ENCODE measurements around the gene SPOPL.
"Not testable (repeated sequence)": the region's sequence is repeated elsewhere in the genome, so short reads cannot be mapped to it uniquely, and the experiment has no call there.

SPOPL gene

DNA sequence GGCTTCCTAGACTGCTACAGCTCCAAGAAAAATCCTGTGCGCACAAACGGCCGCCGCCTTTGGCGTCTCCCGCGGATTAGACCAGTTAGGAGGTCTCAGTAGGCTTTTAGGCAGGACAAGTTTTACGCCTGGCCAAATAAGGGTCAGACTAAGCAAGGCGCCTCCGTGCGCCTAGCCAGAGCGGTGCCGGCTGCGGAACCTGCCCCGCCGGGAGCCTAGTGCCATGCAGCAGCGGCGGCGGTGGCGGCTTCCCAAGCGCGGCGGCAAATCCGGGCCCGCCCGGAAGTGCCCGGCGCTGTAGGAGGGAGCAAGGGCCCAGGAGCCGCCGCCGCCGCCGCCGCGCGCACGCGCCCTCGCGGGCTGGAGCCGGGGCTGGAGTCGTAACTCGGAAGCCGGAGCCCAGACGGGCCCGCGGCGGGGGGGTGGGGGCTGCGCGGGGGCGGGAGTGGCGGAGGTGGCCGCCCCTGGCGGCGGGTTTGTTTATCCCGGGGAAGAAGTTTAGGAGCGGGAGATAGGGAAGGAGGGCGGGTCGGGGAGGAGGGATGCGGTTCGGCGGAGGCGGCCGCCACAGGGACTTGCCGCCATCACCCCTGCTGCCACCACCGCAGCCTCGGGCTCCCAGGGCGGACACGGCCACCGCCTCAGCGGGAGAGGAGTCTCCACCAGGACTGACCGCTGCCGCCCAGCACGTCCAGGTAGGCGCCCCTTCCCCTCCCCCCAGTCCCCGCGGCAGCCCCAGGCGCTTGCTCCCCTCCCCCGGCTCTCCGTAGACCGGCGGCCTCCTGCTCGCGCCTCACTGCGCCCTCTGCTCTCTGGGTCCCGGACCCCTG lies at the start of gene SPOPL:
TSS of gene SPOPL (plus strand) at position 346 of the 830 bp plus-strand sequence. CDS start 48,447 bp downstream, outside the sequence.
- peak; percentile 96 for DNase-seq

DNA sequence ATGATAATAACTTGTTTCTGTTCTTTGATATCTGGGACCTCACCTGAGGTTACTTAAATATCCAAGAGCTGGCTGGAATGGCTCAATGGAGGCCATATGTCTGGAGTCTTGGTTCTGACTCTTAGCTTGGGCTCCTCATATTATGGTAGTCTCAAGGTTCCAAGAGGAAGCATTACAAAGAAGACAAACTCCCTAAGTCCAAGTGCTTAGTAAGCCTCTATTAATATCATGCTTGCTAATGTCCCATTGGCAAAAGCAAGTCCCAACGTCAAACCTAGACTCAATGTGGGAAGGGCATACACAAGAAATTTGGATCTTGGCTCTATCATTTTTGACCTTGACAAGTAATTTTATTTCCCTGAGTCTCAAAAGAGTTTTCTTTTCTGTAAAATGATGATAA lies 49.2 kb upstream of the SPOPL start:
- no peak for DNase-seq

DNA sequence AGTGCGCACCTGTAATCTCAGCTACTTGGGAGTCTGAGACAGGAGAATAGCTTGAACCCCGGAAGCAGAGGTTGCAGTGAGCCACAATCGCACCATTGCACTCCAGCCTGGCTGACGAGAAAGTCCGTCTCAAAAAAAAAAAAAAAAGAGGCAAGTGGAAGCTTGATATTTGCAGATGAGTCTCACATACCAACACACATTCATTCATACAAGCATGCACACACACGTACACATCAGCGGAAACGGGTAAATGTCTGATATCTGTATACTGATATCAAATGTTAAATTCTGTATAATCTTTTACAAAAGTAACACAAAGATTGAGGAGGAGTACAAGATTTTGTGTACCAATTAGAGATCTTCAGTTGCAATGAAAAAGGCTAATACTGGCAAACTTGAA lies 47.8 kb upstream of the SPOPL start:
- no peak for DNase-seq

DNA sequence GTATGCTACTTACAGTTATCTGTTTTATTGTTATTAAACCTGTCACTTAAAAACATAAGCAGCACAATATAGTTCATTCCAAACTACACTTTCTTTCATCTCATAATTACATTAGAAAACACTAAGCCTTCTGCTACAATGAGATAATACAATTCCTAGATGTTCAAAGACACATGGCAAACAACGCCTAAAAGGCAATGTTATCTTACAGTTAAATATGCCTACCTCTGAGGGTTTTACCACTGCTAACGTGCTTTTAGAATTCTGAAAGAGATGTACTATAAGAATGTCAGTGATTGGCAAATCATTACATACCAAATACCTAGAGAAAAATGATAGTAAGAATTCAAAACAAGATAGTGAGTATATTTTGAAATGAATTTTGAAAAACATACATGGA lies 46.8 kb upstream of the SPOPL start:
- DNase-seq = no peak

DNA sequence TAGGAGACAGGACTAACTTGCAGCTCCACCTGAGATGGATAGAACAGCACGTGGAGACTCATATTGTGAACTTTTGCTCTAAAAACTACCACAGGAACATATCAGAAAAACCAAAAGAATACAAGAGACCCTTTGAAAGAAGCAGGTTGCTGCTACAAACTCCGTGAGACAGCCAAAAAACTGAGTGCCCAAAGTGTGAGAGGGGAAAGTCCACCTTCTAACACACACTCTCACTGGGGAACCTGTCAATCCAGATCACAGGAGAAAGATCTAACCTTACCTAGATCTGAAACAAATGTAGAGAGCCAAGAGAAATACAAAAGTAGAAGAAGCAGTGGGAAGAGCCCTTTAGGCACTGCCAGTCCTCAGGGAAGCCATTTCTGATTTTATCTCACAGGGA lies 46.3 kb upstream of the SPOPL start:
- no peak for DNase-seq

DNA sequence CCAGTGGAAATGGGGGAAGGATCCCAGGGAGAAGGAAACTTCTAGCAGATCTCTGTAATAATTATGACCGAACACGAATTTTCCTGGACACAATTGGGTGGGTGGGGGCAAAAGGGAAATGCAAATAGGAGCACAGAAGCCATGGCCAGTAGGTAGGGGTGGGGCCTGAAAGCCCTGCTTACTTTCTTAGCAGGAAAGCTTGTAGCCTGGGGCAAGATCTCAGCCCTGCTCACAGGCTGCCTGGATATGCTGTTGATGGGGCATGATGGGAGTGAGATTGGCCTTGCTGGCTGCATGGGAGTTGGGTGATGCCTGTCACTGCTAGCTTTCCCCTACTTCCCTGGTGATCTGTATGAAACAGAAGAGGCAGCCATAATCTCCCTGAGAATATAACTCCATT lies 45.9 kb upstream of the SPOPL start:
- DNase-seq = no peak

DNA sequence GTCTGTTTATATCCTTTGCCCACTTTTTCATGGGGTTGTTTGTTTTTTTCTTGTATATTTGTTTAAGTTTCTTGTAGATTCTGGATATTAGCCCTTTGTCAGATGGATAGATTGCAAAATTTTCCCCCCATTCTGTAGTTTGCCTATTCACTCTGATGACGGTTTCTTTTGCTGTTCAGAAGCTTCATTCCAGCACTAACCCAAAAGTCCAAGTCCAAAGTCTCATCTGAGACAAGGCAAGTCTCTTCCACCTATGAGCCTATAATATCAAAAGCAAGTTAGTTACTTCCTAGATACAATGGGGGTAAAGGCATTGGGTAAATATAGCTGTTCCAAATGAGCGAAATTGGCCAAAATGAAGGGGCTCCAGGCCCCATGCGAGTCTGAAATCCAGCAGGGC lies 38.9 kb upstream of the SPOPL start:
- DNase-seq = not testable (repeated sequence)

DNA sequence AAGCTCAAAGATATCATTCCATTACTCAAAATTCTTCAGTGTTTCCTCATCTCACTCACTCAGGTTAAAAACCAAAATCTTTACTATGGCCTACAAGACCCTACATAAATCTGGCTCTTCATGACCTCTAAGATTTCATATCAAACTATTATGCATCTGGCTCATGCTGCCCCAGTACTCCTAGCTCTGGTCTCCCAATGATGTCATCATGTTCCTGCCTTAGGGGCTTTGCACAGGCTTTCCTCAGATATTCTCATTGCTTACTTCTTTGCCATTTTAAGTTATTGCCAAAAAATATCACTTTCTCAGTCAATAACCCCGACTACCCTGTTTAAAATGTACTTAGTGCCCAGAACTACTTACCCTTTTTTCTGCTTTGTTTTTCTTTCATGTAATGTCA lies 33.0 kb upstream of the SPOPL start:
- DNase-seq = no peak

DNA sequence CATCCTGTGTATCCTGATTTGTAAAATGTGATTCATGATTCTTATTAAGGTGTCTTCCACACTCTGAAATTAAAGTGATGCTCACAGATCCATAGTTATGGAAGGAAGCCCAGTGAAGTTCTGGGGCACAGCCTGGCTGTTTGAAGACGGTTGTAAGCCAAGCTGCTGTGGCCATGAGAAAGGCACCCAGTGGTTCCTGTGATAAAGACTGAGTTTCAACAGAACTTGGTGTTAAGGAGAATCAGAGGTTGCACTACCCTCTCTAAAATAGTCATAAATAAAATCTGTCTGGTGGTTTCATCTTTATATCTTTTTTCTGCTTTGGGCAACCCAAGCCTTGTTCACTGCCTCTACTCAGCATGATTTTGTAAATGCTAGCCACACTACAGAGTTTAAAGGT lies 32.2 kb upstream of the SPOPL start:
- no peak for DNase-seq

DNA sequence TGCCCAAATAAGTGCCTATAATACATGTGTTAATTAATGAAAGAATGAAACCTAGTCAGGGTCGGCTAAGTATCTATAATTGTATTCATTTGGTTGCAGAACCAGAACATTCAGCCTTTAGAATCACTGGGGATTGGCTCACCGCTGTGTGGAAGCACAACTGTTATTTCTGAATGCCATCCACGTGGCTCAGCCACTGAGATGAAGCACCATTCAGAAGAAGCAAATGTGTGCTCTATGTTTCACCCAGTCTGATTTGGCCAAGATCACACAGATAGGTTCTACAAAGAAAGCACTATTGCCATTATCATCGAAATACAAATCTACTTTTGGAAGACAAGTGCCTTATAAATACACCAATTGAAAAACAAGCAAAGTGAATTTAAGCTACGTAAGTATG lies 30.6 kb upstream of the SPOPL start:
- no peak for DNase-seq

DNA sequence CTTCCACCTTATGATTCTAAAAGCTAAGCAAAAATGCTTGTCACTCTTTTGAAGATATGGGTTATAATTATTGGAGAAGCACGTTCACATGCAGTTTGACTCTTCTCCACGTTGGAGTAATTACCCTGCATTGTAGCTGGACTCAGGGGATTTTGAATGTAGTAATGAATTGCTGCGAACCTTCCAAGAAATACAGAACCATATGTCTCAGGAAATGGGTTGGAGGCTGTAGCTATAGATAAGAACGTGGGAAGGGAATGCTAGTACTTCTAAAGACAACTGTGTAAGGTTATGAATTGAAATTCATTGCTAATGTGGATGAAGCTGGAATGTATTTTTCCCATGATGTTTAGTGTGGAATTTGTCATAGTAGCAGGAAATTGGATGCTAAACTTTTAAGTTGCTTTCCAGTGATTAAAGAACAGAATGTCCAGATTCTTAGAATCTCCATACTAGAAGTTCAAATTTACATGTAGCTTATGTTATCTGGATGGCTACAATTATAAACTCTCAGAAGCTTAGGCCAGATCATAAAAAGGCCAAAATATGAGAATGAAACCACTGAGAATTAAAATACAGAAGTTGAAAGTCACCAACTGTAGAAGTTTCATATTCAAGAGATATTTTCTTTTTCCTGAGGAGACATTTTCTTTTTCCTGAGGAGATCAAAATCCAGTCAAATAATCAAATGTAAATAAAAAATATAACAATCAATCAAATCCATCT lies 27.3 kb upstream of the SPOPL start:
- no peak for DNase-seq

DNA sequence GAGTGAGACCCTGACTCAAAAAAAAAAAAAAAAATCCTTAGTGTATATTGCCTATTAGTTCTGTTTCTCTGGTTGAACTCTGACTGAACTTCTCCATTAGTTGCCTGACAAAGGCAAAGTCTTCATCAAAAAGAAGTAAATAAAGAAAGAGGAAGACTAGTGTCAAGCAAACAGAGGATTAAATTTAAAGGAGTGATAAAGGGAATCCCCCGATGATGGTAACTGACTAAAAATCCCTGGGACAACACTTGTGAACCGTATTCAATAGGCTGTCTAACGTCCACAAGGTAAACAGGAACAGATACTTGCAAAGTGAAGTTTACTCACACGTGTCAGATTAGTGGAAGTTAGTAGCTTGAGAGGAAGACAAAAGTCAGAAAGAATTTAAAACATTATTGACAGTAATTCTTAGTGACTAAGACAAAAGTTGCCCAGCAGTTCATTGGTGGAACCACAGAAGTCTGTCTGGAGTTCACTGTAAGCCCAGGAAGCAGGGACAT lies 26.2 kb upstream of the SPOPL start:
- DNase-seq = no peak

DNA sequence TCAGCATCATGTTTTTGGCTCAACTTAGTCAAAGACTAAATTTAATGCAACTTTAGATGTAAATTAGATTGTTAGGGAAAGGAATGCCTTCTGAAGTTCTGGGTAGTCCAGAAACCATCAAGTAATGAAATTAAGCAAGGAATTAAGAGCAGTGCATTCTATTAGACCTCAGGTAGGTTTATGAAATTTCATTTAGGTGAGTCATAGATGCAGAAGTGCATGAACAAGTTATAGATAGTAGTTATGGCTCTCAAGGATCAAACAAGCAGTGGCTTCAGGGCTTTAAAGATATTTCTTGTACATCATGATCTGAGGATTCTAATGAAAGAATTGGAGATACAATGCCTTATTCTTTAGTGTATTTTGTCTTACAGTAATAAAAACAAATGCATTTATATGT lies 25.4 kb upstream of the SPOPL start:
- no peak for DNase-seq

DNA sequence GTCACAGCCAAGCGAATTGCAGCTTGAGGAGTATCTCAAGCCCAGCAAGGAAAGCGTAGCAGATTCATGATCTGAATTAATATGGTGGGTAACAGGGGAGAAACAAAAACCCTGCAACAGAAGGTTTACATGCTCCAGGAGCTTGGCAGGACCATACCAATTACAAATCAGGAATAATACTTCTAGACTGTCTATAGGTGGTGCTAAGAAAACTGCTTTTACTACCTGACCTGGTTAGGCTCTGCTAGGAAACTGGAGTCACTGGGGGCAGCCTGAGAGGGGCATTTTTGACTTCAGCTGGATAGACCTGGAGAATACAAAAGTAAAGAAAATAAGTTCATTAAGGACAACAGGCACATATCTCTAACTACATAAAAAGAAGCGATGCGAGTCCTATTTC lies 24.6 kb upstream of the SPOPL start:
- DNase-seq = no peak

DNA sequence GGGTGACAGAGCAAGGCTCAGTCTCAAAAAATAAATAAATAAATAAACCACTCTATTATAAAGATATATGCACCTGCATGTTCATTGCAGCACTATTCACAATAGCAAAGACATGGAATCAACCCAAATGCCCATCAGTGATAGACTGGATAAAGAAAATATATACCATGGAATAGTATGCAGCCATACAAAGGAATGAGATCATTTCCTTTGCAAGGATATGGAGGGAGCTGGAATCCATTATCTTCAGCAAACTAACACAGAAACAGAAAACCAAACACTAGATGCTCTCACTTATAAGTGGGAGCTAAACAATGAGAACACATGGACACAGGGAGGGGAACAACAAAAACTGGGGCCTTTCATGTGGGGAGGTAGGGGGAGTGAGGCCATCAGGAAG lies 18.8 kb upstream of the SPOPL start:
- DNase-seq = not testable (repeated sequence)

DNA sequence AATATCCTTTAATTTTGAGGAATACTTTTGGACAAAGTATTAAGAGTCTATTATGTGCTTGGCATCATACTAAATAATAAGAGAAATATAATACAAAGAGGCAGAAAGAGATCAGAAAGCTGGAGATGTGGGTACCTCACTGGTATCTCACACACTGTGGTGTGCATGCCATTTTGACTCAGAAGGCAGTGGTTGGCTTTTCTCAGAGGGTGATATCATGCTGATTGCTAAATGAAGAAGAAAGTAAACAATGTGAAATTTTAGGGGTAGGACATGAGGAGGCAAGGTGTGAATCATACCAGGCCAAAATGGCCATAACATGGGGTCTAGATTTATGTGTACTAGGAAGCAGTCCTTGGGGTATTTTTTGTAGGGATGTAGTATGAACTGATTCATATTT lies 16.6 kb upstream of the SPOPL start:
- DNase-seq = no peak

DNA sequence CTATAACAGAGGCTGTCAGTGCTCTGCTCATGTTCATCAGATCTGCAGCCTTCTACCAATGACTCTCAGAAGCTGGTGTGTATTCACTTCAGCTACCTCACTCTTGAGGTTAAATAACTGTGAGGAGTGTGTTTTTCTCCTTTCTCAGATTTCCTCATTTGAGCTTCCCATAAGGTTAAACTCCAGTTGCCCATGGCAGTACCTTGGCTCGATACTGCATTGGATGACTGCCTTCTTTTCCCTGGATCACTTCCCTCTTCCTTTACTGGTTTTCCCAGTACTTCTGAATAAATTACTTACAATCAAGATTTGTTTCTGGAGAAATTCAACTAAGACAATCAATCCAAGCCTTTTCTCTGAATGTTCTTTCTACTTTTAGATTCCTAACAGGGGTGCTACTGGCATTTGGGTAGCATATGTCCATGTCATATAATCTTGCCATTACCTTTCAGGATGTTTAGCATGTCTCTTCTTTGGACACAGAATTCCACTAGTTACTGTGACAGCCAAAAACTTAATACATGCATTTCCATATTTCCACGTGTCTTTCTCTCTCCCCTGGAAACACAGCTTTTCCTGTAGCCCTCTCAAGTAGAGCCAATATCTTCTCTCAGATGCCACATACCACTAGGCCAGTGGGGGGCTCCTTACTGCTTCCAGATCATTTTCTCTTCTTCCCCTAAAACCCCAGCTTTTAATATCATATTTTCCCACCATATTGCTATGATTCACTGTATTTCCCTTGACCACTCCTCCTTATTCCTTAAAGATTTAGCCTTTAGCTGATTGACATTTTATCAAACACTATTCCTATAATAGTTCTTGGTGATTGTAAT lies 15.0 kb upstream of the SPOPL start:
- no peak for DNase-seq

DNA sequence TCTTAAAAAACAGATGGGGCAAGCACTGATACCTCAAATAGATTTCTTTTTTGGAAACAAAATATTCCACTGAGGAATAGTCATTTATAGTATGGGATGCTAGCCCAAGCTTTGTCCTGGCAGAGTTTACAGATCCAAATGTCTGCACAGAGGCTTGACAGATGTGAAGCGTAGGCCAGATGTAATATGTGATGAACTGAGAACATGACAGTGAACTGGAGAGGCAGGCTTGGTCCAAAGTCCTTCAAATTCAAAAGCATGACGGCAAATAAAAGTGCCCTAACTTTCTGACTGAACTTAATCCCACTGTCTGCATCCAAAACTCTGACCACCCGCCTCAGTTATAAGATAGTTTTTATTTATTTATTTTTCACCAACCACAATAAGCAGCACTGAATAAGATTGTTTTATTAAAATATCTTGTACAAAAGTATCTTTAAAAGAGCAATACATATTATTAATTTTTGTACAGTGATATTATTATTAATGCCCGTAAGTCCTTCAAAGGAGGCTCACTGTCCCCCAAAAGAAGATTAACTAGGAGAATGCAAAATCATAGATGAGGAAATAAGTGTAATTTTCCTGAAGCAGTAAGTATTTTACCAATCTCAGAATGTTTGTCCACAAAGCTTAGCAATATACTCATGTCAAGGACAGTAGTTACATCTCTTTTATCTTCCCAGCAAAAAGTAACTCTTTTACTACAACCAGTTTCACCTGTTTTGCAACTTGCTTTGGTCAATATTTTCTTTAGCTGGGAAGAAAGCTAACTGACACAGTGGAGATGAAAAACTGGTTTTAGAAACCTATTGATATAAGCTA lies 10.7 kb upstream of the SPOPL start:
- peak; percentile 7 for DNase-seq

DNA sequence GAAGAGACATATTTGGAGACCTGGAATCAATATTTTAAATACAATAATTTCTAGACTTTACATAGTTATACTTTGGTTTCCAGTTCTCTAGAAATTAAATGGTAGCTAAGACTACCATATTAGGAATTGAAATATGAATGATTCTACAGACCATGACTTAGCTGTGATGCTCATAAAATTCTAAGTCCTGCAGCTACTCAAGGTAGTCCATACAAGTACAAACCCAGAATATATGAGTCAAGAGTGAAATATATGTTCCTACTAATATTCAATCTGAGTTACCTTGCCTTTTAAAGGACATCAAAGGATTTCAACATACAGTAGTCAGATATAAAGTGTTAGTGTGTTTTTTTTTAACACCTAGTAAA lies 10.1 kb upstream of the SPOPL start:
- no peak for DNase-seq

DNA sequence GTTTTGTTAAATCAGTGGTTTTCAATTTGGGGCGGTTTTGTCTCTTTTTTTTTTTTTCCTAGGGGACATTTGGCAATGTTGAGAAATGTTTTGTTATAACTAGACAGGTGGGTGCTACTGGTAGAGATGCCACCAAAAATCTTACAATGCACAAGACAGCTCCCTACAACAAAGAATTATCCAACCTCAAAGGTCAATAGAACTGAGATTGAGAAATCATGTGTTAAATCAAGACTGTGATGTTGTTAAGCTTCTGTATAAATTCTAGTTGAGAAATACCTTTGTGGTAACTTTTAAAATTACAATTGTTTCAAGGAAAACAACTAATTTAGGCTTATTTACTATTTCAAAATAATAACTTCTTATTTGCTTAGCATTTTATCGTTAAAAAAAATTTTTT lies 9.4 kb upstream of the SPOPL start:
- DNase-seq = no peak

DNA sequence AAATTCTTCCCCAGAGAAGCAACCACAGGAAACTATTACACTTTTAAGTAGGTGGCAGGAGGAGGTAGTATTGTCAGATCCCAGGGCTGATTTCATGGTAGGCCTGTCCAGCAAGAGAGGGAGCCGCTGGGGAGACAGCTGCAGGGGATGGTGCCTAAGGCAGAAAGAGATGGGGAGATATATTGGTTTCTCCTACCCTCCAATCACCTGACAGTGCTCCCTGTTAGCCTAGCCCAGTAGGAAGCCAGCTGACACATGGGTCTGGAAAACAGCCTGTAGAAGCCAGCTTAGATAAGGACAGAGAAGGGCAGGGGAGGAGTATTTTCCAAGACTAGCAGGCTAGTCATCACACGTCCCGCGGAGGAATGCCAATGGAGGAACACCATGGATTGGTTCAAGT lies 8.2 kb upstream of the SPOPL start:
- DNase-seq = no peak

DNA sequence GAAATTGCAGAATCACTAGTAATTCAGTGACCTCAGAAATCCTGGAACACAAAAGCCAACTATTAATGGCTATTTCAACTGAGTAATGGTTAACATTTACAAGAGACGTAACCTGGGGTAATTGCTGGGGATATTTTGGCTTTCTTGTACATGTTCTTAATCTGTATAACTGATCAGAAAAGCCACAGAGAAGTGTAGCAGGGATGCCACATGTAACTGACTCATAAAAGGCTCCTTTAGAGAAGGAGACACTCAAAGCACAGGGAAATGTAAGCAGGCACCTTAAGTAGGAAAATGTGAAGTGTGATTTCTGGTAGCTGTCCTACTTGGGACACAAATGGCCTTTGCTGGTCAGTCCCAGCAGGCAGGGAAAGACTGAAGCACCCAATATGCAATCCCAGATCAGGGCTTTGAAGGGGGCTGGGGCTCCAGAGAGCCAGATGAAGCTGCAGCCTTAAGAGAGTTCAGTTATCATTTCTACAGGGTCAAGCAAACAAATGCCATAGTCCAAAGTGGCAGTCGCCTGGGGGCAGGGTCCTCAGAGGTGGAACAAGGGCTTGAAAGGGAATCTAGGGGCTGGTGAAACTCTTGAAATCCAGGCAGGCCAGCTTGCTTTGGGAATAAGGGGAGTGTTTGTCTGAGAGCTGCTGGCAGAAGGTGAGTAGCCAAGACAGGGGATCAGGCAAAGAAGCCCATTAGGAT lies 7.2 kb upstream of the SPOPL start:
- DNase-seq = no peak

Data from NCI-H510A (cell line).